Osteoblast (primary cell): Measurements from ENCODE around the gene CEND1. TPM values are rescaled to one million over a fixed set of nuclear protein-coding genes. Genes with fewer than 3 reads are reported as not detected.

Source experiments
- DNase-seq: peaks from one replicate; pipeline ENCODE4 v3.0.0; 2011; ENCODE audit warnings: low spot score, mixed read lengths; ENCODE audit not compliant: insufficient read length; ENCODE audit errors: missing footprints
- H2AFZ ChIP-seq: 2 replicates; pipeline ENCODE4 v1.6.0; 2011; ENCODE audit warnings: mild to moderate bottlenecking, low read length
- H3K27ac ChIP-seq: 2 replicates; pipeline ENCODE4 v1.5.1; 2011; ENCODE audit warnings: mild to moderate bottlenecking, low read depth, low read length, moderate library complexity
- H3K27me3 ChIP-seq: 2 replicates; pipeline ENCODE4 v1.6.0; 2012; ENCODE audit warnings: mild to moderate bottlenecking, control low read depth, inconsistent platforms, low read length, moderate library complexity; ENCODE audit not compliant: insufficient read depth
- H3K36me3 ChIP-seq: 2 replicates; pipeline ENCODE4 v1.5.1; 2011; ENCODE audit warnings: mild to moderate bottlenecking, low read length, control low read depth, moderate library complexity; ENCODE audit not compliant: insufficient read depth
- H3K4me1 ChIP-seq: 2 replicates; pipeline ENCODE4 v1.5.1; 2011; ENCODE audit warnings: mild to moderate bottlenecking, low read length, control low read depth, moderate library complexity; ENCODE audit not compliant: insufficient read depth
- H3K4me2 ChIP-seq: 2 replicates; pipeline ENCODE4 v1.6.0; 2011; ENCODE audit warnings: mild to moderate bottlenecking, low read length; ENCODE audit not compliant: insufficient read depth
- H3K4me3 ChIP-seq: fragments of 200-600 bp; sonication (generic); 3 replicates; pipeline ENCODE4 v1.5.1; 2012; ENCODE audit warnings: mild to moderate bottlenecking, low read length, inconsistent platforms; ENCODE audit not compliant: insufficient read depth
- H3K79me2 ChIP-seq: 2 replicates; pipeline ENCODE4 v1.6.0; 2012; ENCODE audit warnings: mild to moderate bottlenecking, low read length, control low read depth, inconsistent platforms; ENCODE audit not compliant: insufficient read depth
- H3K9me3 ChIP-seq: 2 replicates; pipeline ENCODE4 v1.5.1; 2011; ENCODE audit warnings: low read depth, low read length, control low read depth
- H4K20me1 ChIP-seq: 2 replicates; pipeline ENCODE4 v1.6.0; 2012; ENCODE audit warnings: mild to moderate bottlenecking, low read length, control low read depth; ENCODE audit not compliant: insufficient read depth
- CTCF ChIP-seq: IDR thresholded peaks from 2 replicates; pipeline ENCODE4 v1.5.1; 2011; ENCODE audit warnings: mild to moderate bottlenecking, low read depth, low read length, moderate library complexity; ENCODE audit errors: extremely low read depth
- total RNA-seq: library from RNA; depleted of rRNA; stranded (reverse); fragments of >200 nt; gene quantifications from 2 replicates; pipeline ENCODE4 v1.2.3, GENCODE V29; 2012

CEND1 gene
- total RNA-seq, 1 donor = not detected

- Histone ChIP-seq H3K27ac (peak overlapping the region; percentile 48), H4K20me1 (peaks cover 56% of the 10 kb centered on the region), H3K4me2 (peak overlapping the region; percentile 91), H3K27me3 (no peaks in the 10 kb centered on the region), H3K4me3 (peak overlapping the region; percentile 88), H3K79me2 (peaks cover 87% of the 10 kb centered on the region), H3K4me1 (peaks cover 20% of the 10 kb centered on the region), H3K36me3 (peaks cover 32% of the 10 kb centered on the region), H3K9me3 (no peaks in the 10 kb centered on the region), H2AFZ (no peak overlapping the region)
- peak; percentile 95 for DNase-seq
- TF ChIP-seq CTCF = no peak
Measured at GRCh38 chr11:776561-777287, 13.2 kb downstream of the CEND1 start.

GRCh38 chr11:776263-776560 lies 13.7 kb downstream of the CEND1 start:
- Histone ChIP-seq H3K79me2 (peaks cover 90% of the 10 kb centered on the region), H3K27ac (peak overlapping the region; percentile 48), H3K36me3 (peaks cover 38% of the 10 kb centered on the region), H3K4me1 (peaks cover 20% of the 10 kb centered on the region), H3K4me2 (peak overlapping the region; percentile 91), H3K9me3 (no peaks in the 10 kb centered on the region), H3K4me3 (peak overlapping the region; percentile 88), H4K20me1 (peaks cover 57% of the 10 kb centered on the region), H3K27me3 (no peaks in the 10 kb centered on the region), H2AFZ (no peak overlapping the region)
- no peak for TF ChIP-seq CTCF
- DNase-seq = no peak

GRCh38 chr11:774873-775592 lies 14.9 kb downstream of the CEND1 start:
- H3K79me2 ChIP-seq = peaks cover 95% of the 10 kb centered on the region
- H3K4me3 ChIP-seq = peak overlapping the region; percentile 88
- peak; percentile 97 for DNase-seq
- no peaks in the 10 kb centered on the region for H3K27me3 ChIP-seq
- H3K27ac ChIP-seq = peak overlapping the region; percentile 37
- peak overlapping the region; percentile 91 for H3K4me2 ChIP-seq
- no peak for TF ChIP-seq CTCF
- peaks cover 63% of the 10 kb centered on the region for H4K20me1 ChIP-seq
- no peak overlapping the region for H2AFZ ChIP-seq
- no peaks in the 10 kb centered on the region for H3K9me3 ChIP-seq
- H3K4me1 ChIP-seq = peaks cover 20% of the 10 kb centered on the region
- peaks cover 43% of the 10 kb centered on the region for H3K36me3 ChIP-seq

GRCh38 chr11:773830-774229 lies 16.1 kb downstream of the CEND1 start:
- H2AFZ ChIP-seq = no peak overlapping the region
- H3K4me1 ChIP-seq = peaks cover 20% of the 10 kb centered on the region
- no peak for TF ChIP-seq CTCF
- peak; percentile 73 for DNase-seq
- no peak overlapping the region for H3K4me3 ChIP-seq
- H3K27me3 ChIP-seq = no peaks in the 10 kb centered on the region
- no peaks in the 10 kb centered on the region for H3K9me3 ChIP-seq
- no peak overlapping the region for H3K4me2 ChIP-seq
- peaks cover 42% of the 10 kb centered on the region for H3K36me3 ChIP-seq
- H3K27ac ChIP-seq = no peak overlapping the region
- H4K20me1 ChIP-seq = peaks cover 58% of the 10 kb centered on the region
- peaks cover 84% of the 10 kb centered on the region for H3K79me2 ChIP-seq
